ENCODE measurements around the gene MAB21L2.
"Not testable (repeated sequence)": the region's sequence is repeated elsewhere in the genome, so short reads cannot be mapped to it uniquely, and the experiment has no call there.

The MAB21L2 gene

DNA sequence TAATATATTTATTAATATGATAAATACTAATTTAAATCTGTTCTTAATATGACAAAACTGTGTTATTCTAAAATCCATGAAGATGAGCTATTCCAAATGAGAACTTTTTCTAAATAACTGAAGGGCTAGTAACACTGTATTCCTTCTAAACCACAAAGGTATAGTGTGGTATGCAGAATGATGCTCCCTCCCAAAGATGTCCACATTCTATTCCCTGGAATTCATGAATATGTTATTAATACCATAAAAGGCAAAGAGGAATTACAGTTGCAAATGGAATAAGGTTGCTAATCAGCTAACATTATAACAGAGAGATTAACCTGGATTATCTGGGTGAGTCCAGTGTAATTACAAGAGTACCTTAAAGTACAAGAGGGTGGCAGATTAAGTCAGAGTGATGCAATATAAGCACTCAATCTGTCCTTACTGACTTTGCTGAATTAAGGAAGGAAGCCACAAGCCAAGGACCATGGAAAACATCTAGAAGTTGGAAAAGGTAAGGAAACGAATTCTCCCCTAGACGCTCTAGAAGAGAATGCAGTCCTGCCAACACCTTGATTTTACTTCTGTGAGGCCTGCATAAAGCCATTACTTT, 20.7 kb upstream of the MAB21L2 start:
- Histone ChIP-seq H3K27ac (ENCODE audit: low read length) (no peak overlapping the region), H3K9me3 (ENCODE audit: control insufficient read depth in 1 of 2, low read length in 2 of 2) (peaks cover 0 to 3% of the 10 kb centered on the region in 2 donors), H3K4me1 (ENCODE audit: control insufficient read depth in 1 of 2, insufficient read depth in 2 of 2, low read length in 2 of 2) (no peaks in the 10 kb centered on the region), H3K4me3 (ENCODE audit: low read depth in 1 of 2, low read length in 2 of 2) (no peak overlapping the region), H3K27me3 (ENCODE audit: low read depth, low read length) (no peaks in the 10 kb centered on the region), H3K36me3 (ENCODE audit: control insufficient read depth in 1 of 2, insufficient read depth in 2 of 2, low read length in 2 of 2) (no peaks in the 10 kb centered on the region)

DNA sequence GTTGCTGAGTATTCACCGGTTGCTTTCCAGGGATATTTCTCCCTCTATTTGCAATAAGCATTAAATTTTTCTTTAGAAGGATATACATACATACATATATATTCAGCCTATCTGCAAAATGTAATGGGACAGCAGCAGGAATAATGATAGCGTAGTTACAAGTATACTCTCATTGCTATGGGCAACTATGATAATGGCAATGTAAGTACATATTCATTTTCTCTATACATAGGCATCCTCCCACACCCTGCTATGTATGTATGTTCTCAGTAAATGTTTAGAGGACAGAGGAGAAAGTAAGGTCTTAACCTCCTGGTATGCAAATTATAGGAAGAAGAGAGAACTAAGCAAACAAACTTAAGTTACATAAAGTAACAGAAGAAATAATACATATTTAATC, 19.7 kb upstream of the MAB21L2 start:
- Histone ChIP-seq H3K27ac (ENCODE audit: low read length) (no peak overlapping the region), H3K36me3 (ENCODE audit: control insufficient read depth in 1 of 2, insufficient read depth in 2 of 2, low read length in 2 of 2) (no peaks in the 10 kb centered on the region), H3K4me1 (ENCODE audit: control insufficient read depth in 1 of 2, insufficient read depth in 2 of 2, low read length in 2 of 2) (no peaks in the 10 kb centered on the region), H3K4me3 (ENCODE audit: low read depth in 1 of 2, low read length in 2 of 2) (no peak overlapping the region), H3K9me3 (ENCODE audit: control insufficient read depth in 1 of 2, low read length in 2 of 2) (peaks cover 0 to 3% of the 10 kb centered on the region in 2 donors), H3K27me3 (ENCODE audit: low read depth, low read length) (no peaks in the 10 kb centered on the region)

DNA sequence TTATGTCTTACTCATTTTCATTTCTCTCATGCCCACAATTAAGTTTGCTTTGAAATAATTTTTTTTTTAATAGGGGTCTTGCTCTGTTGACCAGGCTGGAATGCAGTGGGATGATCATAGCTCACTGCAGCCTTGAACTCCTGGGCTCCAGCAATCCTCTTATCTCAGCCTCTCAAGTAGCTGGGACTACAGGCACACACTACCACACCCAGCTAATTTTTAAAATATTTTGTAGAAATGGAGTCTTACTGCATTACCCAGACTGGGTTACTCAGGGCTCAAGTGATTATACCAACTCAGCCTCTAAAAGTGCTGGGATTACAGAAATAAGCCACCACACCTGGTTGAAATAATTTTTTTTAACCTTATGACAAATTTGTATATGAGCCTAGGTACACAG, 19.2 kb upstream of the MAB21L2 start:
- Histone ChIP-seq H3K4me1 (ENCODE audit: control insufficient read depth in 1 of 2, insufficient read depth in 2 of 2, low read length in 2 of 2) (no peaks in the 10 kb centered on the region), H3K4me3 (ENCODE audit: low read depth in 1 of 2, low read length in 2 of 2) (no peak overlapping the region), H3K27me3 (ENCODE audit: low read depth, low read length) (no peaks in the 10 kb centered on the region), H3K36me3 (ENCODE audit: control insufficient read depth in 1 of 2, insufficient read depth in 2 of 2, low read length in 2 of 2) (no peaks in the 10 kb centered on the region), H3K27ac (ENCODE audit: low read length) (no peak overlapping the region), H3K9me3 (ENCODE audit: control insufficient read depth in 1 of 2, low read length in 2 of 2) (peaks cover 0 to 3% of the 10 kb centered on the region in 2 donors)

DNA sequence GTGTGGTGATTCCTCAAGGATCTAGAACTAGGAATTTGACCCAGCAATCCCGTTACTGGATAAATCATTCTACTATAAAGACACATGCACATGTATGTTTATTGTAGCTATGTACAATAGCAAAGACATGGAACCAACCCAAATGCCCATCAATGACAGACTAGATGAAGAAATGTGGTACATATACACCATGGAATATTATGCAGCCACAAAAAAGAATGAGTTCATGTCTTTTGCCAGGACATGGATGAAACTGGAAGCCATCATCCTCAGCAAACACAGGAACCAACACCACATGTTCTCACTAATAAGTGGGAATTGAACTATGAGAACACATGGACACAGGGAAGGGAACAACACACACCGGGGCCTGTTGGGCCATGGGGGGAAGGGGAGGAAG, 17.0 kb upstream of the MAB21L2 start:
- not testable (repeated sequence) for H3K4me3 ChIP-seq (ENCODE audit: low read depth in 1 of 2, low read length in 2 of 2); H3K9me3 ChIP-seq (ENCODE audit: control insufficient read depth in 1 of 2, low read length in 2 of 2); H3K27ac ChIP-seq (ENCODE audit: low read length); H3K36me3 ChIP-seq (ENCODE audit: control insufficient read depth in 1 of 2, insufficient read depth in 2 of 2, low read length in 2 of 2); H3K27me3 ChIP-seq (ENCODE audit: low read depth, low read length)
- H3K4me1 ChIP-seq (ENCODE audit: control insufficient read depth in 1 of 2, insufficient read depth in 2 of 2, low read length in 2 of 2) = peaks cover 0 to 12% of the 10 kb centered on the region in 2 donors

DNA sequence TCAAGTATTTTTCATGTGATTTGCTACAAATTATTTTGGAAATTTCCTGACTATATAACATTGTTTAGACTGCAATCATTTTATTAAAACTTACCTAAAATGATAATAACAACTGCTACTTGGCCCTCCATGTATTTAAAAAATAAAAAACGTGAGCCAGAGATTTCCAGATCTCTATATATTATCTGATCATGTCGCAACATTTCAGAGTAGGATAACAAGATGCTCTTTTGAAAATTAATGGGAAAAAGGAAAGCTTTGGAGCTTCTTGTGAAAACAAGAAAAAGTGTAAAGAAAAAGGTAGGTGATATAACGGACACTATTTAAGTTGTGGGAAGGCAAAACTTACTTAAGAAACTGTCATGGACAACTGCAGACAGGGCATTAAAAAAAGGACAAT, 14.9 kb upstream of the MAB21L2 start:
- no peaks in the 10 kb centered on the region for H3K27me3 ChIP-seq (ENCODE audit: low read depth, low read length)
- no peak overlapping the region for H3K4me3 ChIP-seq (ENCODE audit: low read depth in 1 of 2, low read length in 2 of 2)
- H3K9me3 ChIP-seq (ENCODE audit: control insufficient read depth in 1 of 2, low read length in 2 of 2) = peaks cover 0 to 3% of the 10 kb centered on the region in 2 donors
- peaks cover 5 to 27% of the 10 kb centered on the region in 2 donors for H3K4me1 ChIP-seq (ENCODE audit: control insufficient read depth in 1 of 2, insufficient read depth in 2 of 2, low read length in 2 of 2)
- no peak overlapping the region for H3K27ac ChIP-seq (ENCODE audit: low read length)
- H3K36me3 ChIP-seq (ENCODE audit: control insufficient read depth in 1 of 2, insufficient read depth in 2 of 2, low read length in 2 of 2) = no peaks in the 10 kb centered on the region

DNA sequence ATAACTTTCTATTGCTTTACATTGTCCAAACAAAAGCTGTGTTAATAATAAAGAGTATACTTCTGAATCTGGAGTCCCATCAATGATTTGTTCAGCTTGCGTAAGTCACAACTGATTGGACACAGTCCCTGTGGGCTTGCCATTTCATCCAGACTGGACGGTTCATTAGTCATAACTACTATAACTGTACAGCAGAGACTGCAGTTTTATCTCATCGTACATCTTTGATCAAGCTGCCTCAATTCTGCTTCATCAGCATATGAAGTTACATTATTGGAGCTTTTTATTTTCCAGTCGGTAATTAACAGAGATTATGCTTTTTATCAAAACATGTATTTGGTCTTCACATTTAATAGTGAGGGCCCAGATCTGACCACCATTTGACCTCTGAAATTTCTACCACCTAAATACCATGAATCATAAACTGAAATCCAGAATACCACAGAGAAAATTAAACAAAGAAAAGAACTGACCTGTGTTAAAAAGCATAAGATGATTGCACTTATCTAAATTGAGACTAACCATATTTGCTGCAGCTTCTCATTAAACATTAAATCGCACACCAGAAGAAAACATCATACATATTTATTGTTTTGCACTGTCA, 12.5 kb upstream of the MAB21L2 start:
- Histone ChIP-seq H3K4me1 (ENCODE audit: control insufficient read depth in 1 of 2, insufficient read depth in 2 of 2, low read length in 2 of 2) (peaks cover 5 to 27% of the 10 kb centered on the region in 2 donors), H3K4me3 (ENCODE audit: low read depth in 1 of 2, low read length in 2 of 2) (peak overlapping the region; percentile 1 to 7), H3K27me3 (ENCODE audit: low read depth, low read length) (no peaks in the 10 kb centered on the region), H3K27ac (ENCODE audit: low read length) (peak overlapping the region; percentile 12), H3K9me3 (ENCODE audit: control insufficient read depth in 1 of 2, low read length in 2 of 2) (peaks cover 0 to 3% of the 10 kb centered on the region in 2 donors), H3K36me3 (ENCODE audit: control insufficient read depth in 1 of 2, insufficient read depth in 2 of 2, low read length in 2 of 2) (no peaks in the 10 kb centered on the region)

DNA sequence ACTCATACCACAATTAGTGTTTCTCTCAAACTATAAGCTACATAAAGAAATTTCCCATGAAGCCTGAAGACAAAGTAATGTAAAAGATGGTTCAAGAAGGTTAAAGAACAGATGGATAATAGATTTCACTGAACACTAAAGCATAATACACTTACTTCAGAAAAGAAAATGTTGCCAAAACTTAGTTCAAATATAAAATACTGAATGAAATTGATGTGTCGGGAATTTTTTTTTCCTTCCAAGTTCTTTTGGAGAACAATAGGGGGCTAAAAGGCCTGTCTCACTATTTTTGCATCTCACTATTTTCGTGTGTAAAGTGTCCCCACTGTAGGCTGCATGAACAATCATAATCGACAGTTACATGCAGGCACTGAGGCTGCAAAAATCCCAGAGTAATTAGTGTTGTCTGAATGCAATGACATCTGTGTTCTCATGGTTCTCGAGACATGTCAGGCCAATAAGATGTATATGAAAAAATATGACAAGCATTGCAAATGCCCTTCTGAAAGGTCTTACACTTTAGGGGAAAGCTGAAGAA, 11.9 kb upstream of the MAB21L2 start:
- Histone ChIP-seq H3K36me3 (ENCODE audit: control insufficient read depth in 1 of 2, insufficient read depth in 2 of 2, low read length in 2 of 2) (no peaks in the 10 kb centered on the region), H3K9me3 (ENCODE audit: control insufficient read depth in 1 of 2, low read length in 2 of 2) (peaks cover 0 to 2% of the 10 kb centered on the region in 2 donors), H3K27me3 (ENCODE audit: low read depth, low read length) (no peaks in the 10 kb centered on the region), H3K4me3 (ENCODE audit: low read depth in 1 of 2, low read length in 2 of 2) (peak overlapping the region; percentile 1 to 7), H3K27ac (ENCODE audit: low read length) (peak overlapping the region; percentile 12), H3K4me1 (ENCODE audit: control insufficient read depth in 1 of 2, insufficient read depth in 2 of 2, low read length in 2 of 2) (peaks cover 5 to 27% of the 10 kb centered on the region in 2 donors)

DNA sequence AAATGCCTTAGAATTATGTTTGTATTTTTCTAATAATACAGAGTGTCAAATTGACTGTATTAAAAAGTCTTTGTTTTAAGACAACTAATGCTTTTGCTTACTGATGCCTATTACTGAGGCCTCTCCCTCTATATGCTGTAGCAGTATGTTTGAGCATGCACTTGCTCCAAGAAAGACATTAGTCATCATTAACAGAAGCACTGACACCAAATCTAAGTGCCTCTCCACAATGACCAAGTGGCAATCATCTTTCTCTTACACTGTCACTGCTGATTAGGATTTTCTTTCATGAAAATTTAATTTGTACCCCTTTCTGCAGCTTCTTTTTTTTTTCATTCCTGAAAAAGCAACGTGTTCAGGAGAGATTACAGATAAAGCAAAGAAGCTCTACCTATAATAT, 11.1 kb upstream of the MAB21L2 start:
- no peak overlapping the region for H3K27ac ChIP-seq (ENCODE audit: low read length)
- H3K9me3 ChIP-seq (ENCODE audit: control insufficient read depth in 1 of 2, low read length in 2 of 2) = no peaks in the 10 kb centered on the region
- H3K4me1 ChIP-seq (ENCODE audit: control insufficient read depth in 1 of 2, insufficient read depth in 2 of 2, low read length in 2 of 2) = peaks cover 5 to 27% of the 10 kb centered on the region in 2 donors

DNA sequence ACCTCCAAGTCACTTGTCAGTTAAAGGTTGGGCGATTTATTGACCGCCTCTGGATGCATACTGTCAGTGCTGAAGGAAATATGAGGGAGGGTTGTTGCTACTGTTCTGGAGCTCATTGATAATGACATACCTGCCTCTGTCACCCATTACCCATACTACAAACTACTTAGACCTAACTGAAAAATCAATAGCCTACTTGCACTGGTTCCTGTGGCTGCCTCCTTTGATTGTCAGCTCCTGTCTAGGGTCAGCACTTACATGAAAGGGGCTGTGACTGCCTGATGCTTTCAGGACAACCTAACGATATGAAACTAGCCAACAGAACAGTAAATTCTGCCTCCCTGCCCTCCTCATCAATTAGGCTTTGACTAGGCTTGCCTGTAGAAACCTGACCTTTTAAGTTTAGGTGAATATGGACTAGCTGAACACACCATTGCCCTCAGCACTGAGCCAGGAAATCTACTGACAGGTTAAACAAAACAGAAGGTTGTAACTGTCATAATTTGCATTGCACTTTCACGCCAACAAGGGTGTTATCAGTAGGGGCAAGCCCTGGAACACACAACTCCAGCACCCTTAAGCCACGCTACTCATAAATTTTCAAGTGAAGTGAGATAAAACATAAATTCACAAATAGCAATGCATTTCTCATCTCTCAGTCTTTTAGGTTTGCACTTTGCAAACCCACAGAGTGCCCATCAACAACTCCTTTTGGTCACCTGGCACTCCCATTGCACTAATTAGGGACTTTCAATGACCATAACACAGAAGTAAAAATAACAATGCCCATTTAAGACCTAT, 9.0 kb upstream of the MAB21L2 start:
- H3K9me3 ChIP-seq (ENCODE audit: control insufficient read depth in 1 of 2, low read length in 2 of 2) = no peaks in the 10 kb centered on the region
- peak overlapping the region in 1 of 2 donors; percentile 1 for H3K4me3 ChIP-seq (ENCODE audit: low read depth in 1 of 2, low read length in 2 of 2)
- H3K27ac ChIP-seq (ENCODE audit: low read length) = no peak overlapping the region
- H3K36me3 ChIP-seq (ENCODE audit: control insufficient read depth in 1 of 2, insufficient read depth in 2 of 2, low read length in 2 of 2) = no peaks in the 10 kb centered on the region
- no peaks in the 10 kb centered on the region for H3K27me3 ChIP-seq (ENCODE audit: low read depth, low read length)
- H3K4me1 ChIP-seq (ENCODE audit: control insufficient read depth in 1 of 2, insufficient read depth in 2 of 2, low read length in 2 of 2) = peaks cover 5 to 27% of the 10 kb centered on the region in 2 donors

More for the DNA sequence above, 11.1 kb upstream of the MAB21L2 start:
- Histone ChIP-seq H3K27me3 (ENCODE audit: low read depth, low read length) (no peaks in the 10 kb centered on the region), H3K36me3 (ENCODE audit: control insufficient read depth in 1 of 2, insufficient read depth in 2 of 2, low read length in 2 of 2) (no peaks in the 10 kb centered on the region), H3K4me3 (ENCODE audit: low read depth in 1 of 2, low read length in 2 of 2) (no peak overlapping the region)

DNA sequence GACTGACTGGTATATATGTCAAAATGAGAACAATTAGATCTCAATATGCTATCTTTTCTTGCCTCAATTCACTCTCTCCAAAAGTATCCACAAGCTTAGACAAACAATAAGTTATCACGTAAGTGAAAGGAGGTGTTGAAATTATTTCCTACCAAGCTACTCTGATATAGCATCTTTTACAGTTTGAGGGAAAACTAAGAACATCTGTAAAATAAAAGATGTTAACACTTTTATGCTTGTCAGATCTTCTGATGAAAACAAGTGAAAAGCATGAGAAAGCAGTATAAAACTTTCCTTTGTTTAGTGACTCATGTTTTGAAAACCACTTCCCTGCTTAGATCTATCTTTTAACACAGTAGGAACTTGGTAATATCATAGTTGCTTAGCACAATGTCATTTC, 8.4 kb upstream of the MAB21L2 start:
- H3K36me3 ChIP-seq (ENCODE audit: control insufficient read depth in 1 of 2, insufficient read depth in 2 of 2, low read length in 2 of 2) = no peaks in the 10 kb centered on the region
- no peaks in the 10 kb centered on the region for H3K27me3 ChIP-seq (ENCODE audit: low read depth, low read length)
- H3K4me3 ChIP-seq (ENCODE audit: low read depth in 1 of 2, low read length in 2 of 2) = no peak overlapping the region
- H3K27ac ChIP-seq (ENCODE audit: low read length) = no peak overlapping the region
- H3K4me1 ChIP-seq (ENCODE audit: control insufficient read depth in 1 of 2, insufficient read depth in 2 of 2, low read length in 2 of 2) = peaks cover 5 to 27% of the 10 kb centered on the region in 2 donors
- H3K9me3 ChIP-seq (ENCODE audit: control insufficient read depth in 1 of 2, low read length in 2 of 2) = no peaks in the 10 kb centered on the region

DNA sequence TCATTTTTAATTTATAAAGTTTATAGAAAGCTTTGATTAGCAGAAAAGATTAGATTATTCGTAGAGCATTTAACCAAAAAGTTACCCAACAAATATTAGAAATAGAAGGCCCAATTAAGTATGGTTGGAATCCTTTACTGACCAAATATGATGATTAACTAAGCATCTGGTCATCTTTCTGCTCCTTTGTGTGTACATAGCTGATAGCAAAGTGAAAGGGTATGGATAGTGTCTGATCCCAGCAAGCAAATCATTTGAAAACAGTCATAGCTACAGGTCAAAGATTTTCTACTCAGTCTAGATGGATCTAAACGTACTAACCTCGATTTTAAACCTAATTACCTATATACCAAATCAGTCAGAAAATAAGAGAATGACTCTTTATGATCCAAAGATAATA, 7.3 kb upstream of the MAB21L2 start:
- Histone ChIP-seq H3K27me3 (ENCODE audit: low read depth, low read length) (no peaks in the 10 kb centered on the region), H3K4me1 (ENCODE audit: control insufficient read depth in 1 of 2, insufficient read depth in 2 of 2, low read length in 2 of 2) (peaks cover 5 to 18% of the 10 kb centered on the region in 2 donors), H3K4me3 (ENCODE audit: low read depth in 1 of 2, low read length in 2 of 2) (no peak overlapping the region), H3K9me3 (ENCODE audit: control insufficient read depth in 1 of 2, low read length in 2 of 2) (no peaks in the 10 kb centered on the region), H3K36me3 (ENCODE audit: control insufficient read depth in 1 of 2, insufficient read depth in 2 of 2, low read length in 2 of 2) (no peaks in the 10 kb centered on the region), H3K27ac (ENCODE audit: low read length) (peak overlapping the region; percentile 20)

Measured in muscle layer of duodenum (tissue), 2 donors.